ENCODE results near the gene RPP25.

RPP25 gene, protein sequence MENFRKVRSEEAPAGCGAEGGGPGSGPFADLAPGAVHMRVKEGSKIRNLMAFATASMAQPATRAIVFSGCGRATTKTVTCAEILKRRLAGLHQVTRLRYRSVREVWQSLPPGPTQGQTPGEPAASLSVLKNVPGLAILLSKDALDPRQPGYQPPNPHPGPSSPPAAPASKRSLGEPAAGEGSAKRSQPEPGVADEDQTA

DNA sequence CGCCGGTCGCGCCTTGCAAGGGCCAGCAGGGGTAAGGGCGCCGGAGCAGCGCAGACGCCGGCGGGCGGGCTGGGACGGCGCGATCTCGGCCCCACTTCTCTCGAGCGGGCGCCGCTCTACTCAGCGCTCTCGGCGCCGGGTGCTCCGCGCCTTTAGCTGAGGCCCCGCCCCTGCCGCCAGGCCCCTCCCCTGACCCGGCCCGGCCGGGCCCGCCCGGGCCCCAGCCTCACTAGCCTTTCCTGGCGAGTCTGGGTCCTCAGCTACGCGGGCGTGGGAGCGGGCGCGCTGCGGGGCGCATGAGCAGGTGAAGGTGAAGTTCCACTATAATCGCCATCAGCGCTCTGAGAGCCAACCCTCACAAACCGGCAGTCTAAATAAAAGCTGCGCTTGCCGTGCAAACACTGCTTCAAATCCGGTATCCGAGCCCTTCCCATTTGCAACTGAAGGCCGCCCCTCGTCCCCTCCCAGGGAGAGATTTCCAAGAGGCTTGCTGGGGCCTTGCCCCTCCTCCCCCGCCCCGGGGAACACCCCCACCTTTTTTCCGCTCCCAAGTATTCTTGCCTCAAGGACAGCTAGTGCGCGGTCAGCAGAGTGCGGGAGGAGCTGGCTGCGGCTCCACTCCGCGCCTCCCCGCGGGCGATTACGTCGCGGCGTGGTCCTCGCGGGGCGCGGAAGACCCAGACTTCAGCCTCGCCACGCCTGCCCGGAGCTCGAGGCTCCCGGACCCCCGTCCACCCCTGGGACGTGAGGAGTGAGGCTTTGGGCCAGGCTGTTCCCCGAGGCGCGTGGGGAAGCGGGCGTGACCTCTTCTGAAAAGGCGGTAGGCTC lies at the start of gene RPP25:
RPP25 (minus strand) TSS at position 125 of the 828 bp plus-strand sequence. CDS start 189 bp downstream, outside the sequence.
- peak; percentile 77 for DNase-seq

- DNase-seq = no peak
Observed at GRCh38 chr15:75002398-75002797, 45.8 kb upstream of the RPP25 start.

- DNase-seq = no peak
Observed at GRCh38 chr15:75001310-75001709, 44.7 kb upstream of the RPP25 start.

DNA sequence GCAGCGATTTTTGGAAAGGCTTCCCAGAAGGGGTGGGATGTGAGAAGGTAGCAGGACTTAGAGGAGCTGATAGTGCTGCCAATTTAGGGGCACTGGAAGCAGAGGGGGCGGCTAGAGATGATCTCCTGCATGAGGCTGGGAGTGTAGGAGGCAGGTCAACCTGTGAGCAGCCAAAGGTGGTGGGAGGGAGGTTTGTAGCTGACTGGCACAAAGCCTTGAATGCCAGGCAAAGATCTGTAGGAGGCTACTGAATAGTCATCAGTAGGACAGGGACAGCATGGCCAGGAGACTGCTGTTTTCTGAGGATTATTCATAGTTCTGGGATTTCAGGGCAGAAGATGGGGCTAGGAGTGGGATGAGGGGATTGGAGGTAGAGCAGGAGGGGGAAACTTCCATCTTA lies 41.0 kb upstream of the RPP25 start:
- DNase-seq = no peak

- DNase-seq = no peak
Observed at GRCh38 chr15:74997141-74997540, 40.6 kb upstream of the RPP25 start.

DNA sequence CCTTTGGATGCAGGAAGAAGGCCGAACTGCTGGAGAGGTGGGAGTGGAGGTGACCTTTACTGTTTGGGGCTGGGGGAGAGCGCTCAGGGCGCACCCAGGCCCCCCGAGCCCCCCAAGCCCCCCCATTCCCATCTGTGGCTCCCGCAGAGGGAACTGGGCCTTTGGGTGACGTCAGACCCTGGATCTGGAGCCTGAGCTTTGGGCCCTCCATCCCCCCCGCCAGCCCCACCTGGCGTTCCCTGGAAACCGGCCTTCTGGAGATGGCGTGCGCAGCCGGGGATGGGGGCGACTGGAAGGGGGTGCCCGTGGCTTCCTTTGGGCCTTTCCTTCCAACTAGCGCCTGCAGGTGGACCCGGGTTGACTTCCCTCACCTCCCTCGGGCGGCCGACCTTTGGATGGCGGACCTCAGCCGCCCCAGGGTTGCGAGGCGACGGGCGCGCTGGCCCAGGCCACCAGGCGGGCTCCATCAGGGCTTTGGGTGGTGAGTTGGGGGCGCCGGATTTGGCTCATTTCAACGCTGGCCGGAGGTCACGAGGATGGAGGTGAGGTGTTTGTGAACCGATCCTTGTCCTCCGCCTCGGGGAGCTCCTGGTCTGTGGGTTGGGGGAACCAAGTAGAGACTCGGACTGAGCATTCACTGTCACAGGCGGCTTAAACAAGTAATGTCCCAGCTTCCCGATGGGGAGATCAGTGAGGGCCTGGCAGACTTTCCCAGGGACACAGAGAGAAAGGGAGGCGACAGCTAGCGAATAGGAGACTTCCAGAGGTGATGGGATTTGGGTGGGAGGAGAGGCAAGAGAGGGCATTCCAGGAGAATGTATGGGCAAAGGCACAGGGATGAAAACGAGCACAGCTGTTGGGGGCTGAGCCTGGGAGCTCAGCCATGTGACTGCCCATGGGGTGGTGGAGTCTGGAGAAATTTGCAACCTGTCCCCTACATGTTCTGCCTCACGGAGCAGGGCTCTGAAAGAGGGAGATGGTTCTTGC lies 39.5 kb upstream of the RPP25 start:
- DNase-seq = no peak

GRCh38 chr15:74995182-74995778 lies 38.7 kb upstream of the RPP25 start, which contains the start of gene SCAMP5:
Gene SCAMP5 (plus strand): TSS chr15:74995563. CDS start chr15:75011840, 16,277 bp downstream.
- DNase-seq = peak; percentile 88

DNA sequence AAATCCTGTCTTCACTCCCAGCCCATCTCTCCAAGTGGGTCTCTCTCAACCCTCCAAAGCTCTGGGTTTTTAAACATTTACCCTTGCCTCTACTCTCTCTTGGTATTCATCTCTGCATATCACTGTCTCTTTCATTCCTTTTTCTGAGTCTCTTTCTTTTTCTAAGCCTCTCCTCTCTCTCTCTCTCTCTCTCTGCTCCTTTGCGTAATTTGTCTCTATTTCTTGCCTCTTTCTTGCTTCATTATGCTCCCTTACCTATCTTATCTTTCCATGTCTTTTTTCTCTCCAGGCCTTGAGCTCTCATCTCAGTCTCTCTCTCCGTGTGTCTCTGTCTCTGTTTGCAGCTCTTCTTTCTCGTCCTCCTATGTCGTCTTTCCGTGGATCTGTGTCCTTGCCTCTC lies 38.1 kb upstream of the RPP25 start:
- DNase-seq = no peak

DNA sequence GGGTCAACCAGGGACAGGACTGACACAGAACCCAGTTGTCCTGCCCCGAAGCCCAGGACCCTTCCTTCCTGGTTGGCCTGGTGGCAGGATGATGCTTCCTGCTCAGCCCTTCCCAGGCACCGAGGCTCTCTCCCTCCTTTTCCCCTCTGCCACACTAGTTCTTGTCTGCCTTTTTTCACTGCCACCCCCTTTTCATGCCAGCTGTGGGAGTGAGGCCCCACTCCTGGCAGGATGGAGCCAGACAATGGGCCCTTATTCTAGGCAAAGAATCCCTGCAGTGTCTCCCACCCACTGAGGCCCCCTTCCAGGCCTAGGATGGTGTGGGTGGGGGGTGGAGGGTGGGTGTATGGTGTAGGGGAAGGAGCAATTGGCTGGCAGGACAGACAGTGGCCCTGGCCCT lies 37.7 kb upstream of the RPP25 start:
- DNase-seq = no peak

DNA sequence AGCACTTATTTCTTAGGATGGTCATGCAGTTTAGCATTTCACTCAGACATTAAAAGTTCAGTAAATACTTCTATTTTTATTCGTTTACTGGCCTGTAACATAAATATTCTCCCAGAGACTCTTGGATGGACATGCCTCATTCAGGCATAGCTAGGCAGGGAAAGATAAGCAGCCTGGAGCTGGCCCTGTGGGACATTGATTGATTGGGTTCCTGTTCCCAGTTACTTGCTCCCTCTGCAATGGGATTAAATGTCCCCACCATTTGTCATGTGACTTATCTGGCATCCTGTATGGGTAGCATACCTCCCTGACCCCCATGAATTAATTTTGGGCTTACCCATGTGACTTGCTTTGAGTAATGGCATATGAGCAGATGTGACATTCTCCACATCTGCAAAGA lies 36.0 kb upstream of the RPP25 start:
- no peak for DNase-seq

DNA sequence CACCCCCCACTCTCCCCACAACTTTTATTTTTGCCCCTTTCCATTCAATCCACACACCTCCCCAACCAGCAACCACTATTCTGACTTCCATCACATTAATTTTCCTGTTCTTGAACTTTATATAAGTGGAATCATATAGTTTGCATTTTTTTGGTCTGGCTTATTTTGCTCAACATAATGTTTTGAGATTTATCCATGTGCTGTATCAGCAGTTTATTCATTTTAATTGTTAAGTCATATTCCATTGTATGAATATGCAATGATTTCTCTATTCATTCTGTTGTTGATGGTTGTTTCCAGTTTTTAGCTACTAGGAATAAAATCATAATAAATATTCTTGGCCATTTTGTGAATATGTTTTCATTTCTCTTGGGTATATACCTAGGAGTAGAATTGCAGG lies 33.0 kb upstream of the RPP25 start:
- no peak for DNase-seq

DNA sequence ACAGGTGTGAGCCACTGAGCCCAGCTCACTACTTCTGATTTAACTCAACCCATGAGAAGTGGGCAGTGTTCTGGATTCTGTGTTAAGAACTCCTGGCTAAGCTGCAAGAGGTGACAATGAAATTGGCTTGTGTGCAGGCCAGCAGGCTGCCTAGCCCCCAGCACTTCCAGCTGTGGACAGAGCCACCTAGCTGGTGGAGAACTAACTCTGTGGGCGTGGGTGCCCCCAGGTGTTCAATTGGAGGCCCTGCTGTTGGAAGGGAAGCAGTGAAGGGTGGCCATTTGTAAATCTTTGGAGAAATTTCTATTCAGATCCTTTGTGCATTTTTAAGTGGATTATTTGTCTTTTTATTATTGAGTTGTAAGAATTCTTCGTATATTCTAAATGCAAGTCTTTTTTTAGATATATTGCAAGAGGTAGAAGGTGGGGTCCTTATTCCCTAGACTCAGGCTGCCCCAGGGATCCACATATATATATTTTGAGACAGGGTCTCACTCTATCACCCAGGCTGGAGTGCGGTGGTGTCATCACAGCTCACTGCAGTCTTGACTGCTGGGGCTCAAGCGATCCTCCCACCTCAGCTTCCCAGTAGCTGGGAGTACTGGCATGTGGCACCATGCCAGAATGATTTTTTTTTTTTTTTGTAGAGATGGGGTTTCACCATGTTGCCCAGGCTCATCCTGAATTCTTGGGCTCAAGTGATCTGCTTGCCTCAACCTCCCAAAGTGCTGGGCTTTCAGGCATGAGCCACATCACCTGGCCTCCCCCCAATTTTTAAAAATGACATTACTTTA lies 31.6 kb upstream of the RPP25 start:
- peak; percentile 31 for DNase-seq

- DNase-seq = no peak
Observed at GRCh38 chr15:74983725-74984231, 27.2 kb upstream of the RPP25 start.

DNA sequence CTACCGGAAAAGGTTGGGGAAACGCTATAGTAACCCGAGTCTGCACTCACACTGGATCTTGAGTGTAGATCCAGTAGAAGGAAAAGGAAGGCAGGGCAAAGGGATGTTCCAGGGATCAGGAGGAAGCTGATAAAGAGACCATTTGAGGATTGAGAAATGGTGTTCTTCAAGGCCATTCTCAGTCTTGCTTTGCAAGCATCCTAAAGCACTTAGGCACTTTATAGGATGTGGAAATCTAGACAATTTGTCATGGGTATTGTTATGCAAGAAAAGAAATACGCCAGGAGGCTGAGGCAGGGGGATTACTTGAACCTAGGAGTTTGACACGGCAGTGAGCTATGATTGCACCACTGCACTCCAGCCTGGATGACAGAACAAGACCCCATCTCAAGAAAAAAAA lies 25.6 kb upstream of the RPP25 start:
- DNase-seq = no peak

DNA sequence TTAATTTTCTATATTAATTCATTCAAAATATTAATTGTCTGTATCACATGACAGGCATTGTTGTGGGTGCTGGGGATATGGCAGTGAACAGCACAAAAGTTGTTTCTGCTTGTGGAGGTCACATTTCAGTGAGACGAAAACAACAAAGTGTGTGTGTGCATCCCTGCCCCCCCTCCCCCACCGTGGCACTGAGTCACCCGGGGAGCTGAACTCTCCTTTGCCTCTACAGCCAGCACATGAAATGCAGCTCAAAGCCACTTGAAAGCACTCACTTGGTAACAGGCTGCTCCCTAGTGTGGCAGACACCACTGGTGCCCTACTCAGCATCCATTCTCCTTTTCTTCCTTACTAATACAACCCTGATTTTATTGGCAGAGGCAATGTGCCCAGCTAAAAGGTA lies 21.9 kb upstream of the RPP25 start:
- peak; percentile 21 for DNase-seq

DNA sequence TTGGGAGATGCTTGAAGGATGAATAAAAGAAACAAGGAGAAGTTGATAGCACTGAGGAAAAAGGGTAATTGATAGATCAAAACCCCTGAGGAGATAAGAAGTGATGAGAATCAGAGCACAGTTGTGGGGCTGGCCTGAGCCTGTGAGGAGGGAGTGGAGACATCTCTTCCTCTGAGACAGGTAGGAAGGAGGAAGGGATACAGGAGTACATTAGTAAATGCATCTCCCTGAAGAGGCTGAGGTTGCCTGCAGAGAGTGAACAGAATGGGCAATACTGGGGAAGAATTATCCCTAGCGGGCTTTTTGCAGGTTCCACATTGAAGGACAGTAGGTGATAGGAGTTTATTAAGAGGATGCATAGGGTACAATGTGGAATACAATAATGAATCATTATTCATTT lies 21.5 kb upstream of the RPP25 start:
- DNase-seq = no peak

DNA sequence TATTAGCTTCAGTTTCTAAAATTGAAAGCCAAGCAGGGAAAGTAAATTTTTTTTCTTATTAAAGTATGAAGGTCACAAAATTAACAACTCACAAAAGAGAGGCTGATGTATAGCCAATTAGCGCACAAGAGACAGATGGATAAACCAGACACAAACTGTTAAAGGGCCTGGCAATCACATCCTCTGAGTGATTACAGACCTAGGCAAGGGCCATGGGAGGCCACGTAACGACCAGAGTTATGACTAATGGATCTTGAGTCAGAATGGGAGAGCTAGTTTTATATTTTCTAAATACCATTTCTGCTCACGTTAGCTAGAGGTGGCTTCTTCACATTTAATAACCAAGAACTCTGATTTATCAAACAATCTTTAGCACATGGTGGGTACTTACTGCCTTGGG lies 21.0 kb upstream of the RPP25 start:
- no peak for DNase-seq

DNA sequence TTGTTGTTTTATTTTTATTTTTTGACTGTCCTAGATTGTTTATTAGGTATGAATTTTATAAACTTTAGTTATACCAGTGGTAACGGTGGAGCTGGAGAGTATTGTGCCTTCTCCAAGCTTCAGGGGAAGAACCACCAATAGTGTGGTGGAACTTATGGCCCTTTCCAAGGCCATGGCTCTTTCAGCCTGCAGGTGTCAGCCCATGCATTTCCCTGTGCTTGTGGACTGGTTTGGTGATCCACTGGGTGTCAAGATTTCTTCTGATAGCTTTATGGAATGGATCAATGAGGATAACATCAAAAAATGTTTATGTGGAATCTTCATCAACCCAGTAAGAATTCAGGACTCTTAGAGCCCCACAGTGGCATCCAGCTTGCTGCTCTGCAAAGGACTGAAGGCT lies 19.6 kb upstream of the RPP25 start:
- no peak for DNase-seq

- DNase-seq = no peak
Observed at GRCh38 chr15:74967670-74968069, 11.1 kb upstream of the RPP25 start.

DNA sequence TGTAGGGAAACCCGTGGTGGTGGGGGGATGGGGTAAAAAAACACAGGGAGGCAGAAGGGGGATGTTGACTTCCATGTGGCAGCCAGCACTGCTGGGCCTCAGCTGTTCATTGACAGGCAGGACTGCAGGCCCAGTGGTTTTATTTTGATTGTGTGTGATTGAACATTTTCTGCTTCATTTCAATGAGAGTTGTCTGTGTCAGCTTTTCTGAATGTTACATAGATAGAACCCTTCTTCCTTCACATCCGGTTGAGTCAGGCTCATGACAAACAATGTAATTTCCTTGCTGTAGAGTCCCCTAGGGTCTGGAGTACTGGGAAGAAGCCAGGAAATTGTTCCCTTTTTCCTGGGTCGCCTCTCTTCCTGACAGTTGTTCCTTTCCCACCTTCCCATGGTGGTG lies 8.2 kb upstream of the RPP25 start:
- no peak for DNase-seq

- no peak for DNase-seq
Observed at GRCh38 chr15:74963213-74963612, 6.6 kb upstream of the RPP25 start.

GRCh38 chr15:74962671-74963070 lies 6.1 kb upstream of the RPP25 start:
- DNase-seq = no peak

Data from activated T-cell treated with anti-CD3 and anti-CD28 coated beads, Interleukin-2, amount 50 U/mL, for 1 hour (primary cell).